Body of pancreas (tissue), 4 donors: ENCODE data around the gene AKAP6.

ENCODE experiments used
- POLR2A ChIP-seq, 3 donors: fragments of 450-650 bp; IDR thresholded peaks; one replicate each; pipeline ENCODE4 v1.6.1; 2016; ENCODE audit warnings: antibody characterized with exemption in 3 of 3, mild to moderate bottlenecking in 2 of 3
- TF ChIP-seq, protein P1 (sequence below), 7 experiments: fragments of 450-650 bp in 4 of 7; fragments of 200-600 bp in 3 of 7; sonication (generic) in 3 of 7; IDR thresholded peaks; one replicate each; pipeline ENCODE4 v1.5.1; 2016 to 2019; ENCODE audit warnings: antibody characterized with exemption in 7 of 7

DNA sequence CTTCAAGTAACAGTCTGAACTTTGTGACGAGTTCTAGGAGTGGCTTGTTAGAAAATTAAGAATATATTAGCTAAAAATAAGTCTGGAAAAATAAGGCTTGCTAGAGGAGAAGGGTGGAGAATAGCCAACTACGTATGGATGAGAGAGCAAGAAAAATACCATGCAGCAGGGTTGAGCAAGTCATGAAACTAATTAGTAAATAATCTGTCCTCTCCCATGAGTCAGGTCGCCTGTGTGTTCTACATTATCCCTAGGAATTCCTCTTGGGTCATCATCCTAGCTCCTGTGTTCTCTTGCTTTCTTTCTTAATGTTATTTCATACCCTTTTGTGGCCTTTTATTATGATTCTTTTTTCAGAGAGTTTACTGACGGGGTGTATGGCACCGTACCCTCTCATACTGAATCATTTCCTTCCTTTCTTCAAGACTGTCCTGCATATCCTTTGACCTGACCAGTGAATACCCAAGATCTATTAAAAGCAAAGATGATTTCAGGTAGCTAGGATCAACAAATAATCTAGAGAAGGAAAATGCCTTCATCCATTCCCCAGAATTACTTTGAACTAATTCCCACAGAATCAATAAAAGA is 432.4 kb downstream of the AKAP6 start:
- TF ChIP-seq, protein P1, sequence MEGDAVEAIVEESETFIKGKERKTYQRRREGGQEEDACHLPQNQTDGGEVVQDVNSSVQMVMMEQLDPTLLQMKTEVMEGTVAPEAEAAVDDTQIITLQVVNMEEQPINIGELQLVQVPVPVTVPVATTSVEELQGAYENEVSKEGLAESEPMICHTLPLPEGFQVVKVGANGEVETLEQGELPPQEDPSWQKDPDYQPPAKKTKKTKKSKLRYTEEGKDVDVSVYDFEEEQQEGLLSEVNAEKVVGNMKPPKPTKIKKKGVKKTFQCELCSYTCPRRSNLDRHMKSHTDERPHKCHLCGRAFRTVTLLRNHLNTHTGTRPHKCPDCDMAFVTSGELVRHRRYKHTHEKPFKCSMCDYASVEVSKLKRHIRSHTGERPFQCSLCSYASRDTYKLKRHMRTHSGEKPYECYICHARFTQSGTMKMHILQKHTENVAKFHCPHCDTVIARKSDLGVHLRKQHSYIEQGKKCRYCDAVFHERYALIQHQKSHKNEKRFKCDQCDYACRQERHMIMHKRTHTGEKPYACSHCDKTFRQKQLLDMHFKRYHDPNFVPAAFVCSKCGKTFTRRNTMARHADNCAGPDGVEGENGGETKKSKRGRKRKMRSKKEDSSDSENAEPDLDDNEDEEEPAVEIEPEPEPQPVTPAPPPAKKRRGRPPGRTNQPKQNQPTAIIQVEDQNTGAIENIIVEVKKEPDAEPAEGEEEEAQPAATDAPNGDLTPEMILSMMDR (IDR thresholded peaks at IDR 0.05) = no peak
- TF ChIP-seq POLR2A (IDR thresholded peaks at IDR 0.05) = no peak
